ENCODE data around the gene KASH5.

- TF ChIP-seq POLR2A (IDR thresholded peaks at IDR 0.05) (no peak), EP300 (IDR thresholded peaks at IDR 0.05) (no peak)
- TF ChIP-seq, protein P1, sequence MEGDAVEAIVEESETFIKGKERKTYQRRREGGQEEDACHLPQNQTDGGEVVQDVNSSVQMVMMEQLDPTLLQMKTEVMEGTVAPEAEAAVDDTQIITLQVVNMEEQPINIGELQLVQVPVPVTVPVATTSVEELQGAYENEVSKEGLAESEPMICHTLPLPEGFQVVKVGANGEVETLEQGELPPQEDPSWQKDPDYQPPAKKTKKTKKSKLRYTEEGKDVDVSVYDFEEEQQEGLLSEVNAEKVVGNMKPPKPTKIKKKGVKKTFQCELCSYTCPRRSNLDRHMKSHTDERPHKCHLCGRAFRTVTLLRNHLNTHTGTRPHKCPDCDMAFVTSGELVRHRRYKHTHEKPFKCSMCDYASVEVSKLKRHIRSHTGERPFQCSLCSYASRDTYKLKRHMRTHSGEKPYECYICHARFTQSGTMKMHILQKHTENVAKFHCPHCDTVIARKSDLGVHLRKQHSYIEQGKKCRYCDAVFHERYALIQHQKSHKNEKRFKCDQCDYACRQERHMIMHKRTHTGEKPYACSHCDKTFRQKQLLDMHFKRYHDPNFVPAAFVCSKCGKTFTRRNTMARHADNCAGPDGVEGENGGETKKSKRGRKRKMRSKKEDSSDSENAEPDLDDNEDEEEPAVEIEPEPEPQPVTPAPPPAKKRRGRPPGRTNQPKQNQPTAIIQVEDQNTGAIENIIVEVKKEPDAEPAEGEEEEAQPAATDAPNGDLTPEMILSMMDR (IDR thresholded peaks at IDR 0.05) = no peak
Measured at GRCh38 chr19:49430678-49431329, 42.8 kb downstream of the KASH5 start.

Measured in ovary (tissue), 3 donors.